ENCODE measurements around the gene GAD2. TPM values are rescaled to one million over a fixed set of nuclear protein-coding genes. Genes with fewer than 3 reads are reported as not detected.

Gene GAD2
- total RNA-seq, 3 donors from 2014 or later (not counting 1 experiment from before 2014, with no cell fraction given) = not detected

DNA sequence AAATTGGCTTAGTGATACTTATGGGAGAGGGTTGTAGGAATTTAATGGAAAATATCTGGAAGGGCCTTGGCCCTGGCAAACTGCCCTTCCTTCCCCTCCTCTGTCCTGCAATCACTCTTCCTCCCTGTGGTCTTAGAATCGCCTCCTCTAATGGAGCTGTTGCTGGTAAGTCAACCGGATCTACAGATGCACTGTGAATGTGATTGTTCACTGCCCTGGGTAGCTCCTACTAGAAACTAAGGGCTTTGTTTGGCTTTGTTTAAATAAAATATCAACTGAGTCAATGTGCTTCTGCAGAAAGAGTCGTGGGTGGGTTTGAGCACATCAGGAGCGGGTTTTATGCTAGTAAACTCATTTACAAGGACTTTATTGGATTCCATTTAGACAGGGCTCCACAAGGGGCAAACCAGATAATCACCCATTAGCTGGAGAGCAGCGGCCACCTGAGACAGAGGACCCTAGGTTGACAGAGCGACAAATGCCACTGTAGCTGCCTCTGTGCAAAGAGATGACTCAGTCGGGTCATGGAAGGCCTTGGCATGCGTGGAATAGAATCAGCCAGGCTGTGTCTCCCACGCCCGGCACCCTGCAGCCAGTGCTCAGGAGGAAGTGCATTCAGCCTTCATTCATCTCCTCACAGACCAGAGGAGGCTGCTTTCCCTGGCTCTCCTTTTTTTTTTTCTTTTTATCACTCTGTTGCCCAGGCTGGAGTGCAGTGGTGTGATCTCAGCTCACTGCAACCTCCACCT lies 97.9 kb downstream of the GAD2 start:
- Mint-ChIP-seq H3K36me3 (no peaks in the 10 kb centered on the region), H3K4me1 (no peaks in the 10 kb centered on the region), H3K27me3 (ENCODE audit: low read depth in 2 of 2) (peaks cover 16 to 49% of the 10 kb centered on the region in 2 donors), H3K9me3 (no peaks in the 10 kb centered on the region), H3K4me3 (no peak overlapping the region), H3K27ac (no peak overlapping the region)
- Histone ChIP-seq H3K27me3 (ENCODE audit: control insufficient read depth, insufficient read depth, low read length) (no peaks in the 10 kb centered on the region), H3K4me1 (ENCODE audit: control insufficient read depth, insufficient read depth, low read length) (no peaks in the 10 kb centered on the region), H3K27ac (ENCODE audit: low read length) (no peak overlapping the region), H3K36me3 (ENCODE audit: control insufficient read depth, insufficient read depth, low read length) (no peaks in the 10 kb centered on the region), H3K9me3 (ENCODE audit: control insufficient read depth, insufficient read depth, low read length) (no peaks in the 10 kb centered on the region), H3K4me3 (ENCODE audit: low read length) (no peak overlapping the region)
- TF ChIP-seq, protein P1, sequence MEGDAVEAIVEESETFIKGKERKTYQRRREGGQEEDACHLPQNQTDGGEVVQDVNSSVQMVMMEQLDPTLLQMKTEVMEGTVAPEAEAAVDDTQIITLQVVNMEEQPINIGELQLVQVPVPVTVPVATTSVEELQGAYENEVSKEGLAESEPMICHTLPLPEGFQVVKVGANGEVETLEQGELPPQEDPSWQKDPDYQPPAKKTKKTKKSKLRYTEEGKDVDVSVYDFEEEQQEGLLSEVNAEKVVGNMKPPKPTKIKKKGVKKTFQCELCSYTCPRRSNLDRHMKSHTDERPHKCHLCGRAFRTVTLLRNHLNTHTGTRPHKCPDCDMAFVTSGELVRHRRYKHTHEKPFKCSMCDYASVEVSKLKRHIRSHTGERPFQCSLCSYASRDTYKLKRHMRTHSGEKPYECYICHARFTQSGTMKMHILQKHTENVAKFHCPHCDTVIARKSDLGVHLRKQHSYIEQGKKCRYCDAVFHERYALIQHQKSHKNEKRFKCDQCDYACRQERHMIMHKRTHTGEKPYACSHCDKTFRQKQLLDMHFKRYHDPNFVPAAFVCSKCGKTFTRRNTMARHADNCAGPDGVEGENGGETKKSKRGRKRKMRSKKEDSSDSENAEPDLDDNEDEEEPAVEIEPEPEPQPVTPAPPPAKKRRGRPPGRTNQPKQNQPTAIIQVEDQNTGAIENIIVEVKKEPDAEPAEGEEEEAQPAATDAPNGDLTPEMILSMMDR (IDR thresholded peaks at IDR 0.05) = no peak
- WGBS (ENCODE audit: insufficient coverage) = 84% methylated on average over 10 of the region's 10 CpGs
- DNase-seq = no peak
- intact Hi-C loops (cut with micrococcal nuclease) = no loop called here
- no peak for ATAC-seq

DNA sequence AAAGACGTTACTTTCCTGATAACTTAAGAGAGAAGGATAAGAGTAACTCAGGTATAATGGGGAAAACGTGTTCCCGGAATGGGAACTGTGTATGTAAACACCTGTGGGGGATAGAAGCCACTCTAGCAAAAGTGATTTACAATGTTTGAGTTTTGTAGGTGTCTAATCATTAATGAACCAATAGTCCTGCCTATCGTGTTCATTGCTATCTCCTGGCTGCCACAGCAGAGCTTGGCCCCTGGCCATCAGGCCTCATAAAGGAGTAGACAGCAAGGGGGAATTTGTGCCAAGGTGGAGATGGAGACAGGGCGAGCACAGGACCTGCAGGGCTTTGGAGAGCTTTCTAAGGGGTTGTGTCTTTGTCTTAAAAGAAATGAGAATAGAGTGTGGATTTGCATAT lies 102.1 kb downstream of the GAD2 start:
- H3K36me3 ChIP-seq (ENCODE audit: control insufficient read depth, insufficient read depth, low read length) = no peaks in the 10 kb centered on the region
- intact Hi-C loops (cut with micrococcal nuclease) = no loop called here
- H3K36me3 Mint-ChIP-seq = no peaks in the 10 kb centered on the region
- H3K27ac Mint-ChIP-seq = no peak overlapping the region
- no peak overlapping the region for H3K4me3 ChIP-seq (ENCODE audit: low read length)
- TF ChIP-seq, protein P1 (IDR thresholded peaks at IDR 0.05) = no peak
- WGBS (ENCODE audit: insufficient coverage) = 84% methylated on average over 5 of the region's 5 CpGs
- no peaks in the 10 kb centered on the region for H3K9me3 ChIP-seq (ENCODE audit: control insufficient read depth, insufficient read depth, low read length)
- DNase-seq = no peak
- H3K4me1 ChIP-seq (ENCODE audit: control insufficient read depth, insufficient read depth, low read length) = no peaks in the 10 kb centered on the region
- H3K27me3 Mint-ChIP-seq (ENCODE audit: low read depth in 2 of 2) = peaks cover 23 to 50% of the 10 kb centered on the region in 2 donors
- ATAC-seq = no peak
- H3K27ac ChIP-seq (ENCODE audit: low read length) = no peak overlapping the region
- no peak overlapping the region for H3K4me3 Mint-ChIP-seq
- H3K9me3 Mint-ChIP-seq = no peaks in the 10 kb centered on the region
- H3K27me3 ChIP-seq (ENCODE audit: control insufficient read depth, insufficient read depth, low read length) = no peaks in the 10 kb centered on the region
- no peaks in the 10 kb centered on the region for H3K4me1 Mint-ChIP-seq

DNA sequence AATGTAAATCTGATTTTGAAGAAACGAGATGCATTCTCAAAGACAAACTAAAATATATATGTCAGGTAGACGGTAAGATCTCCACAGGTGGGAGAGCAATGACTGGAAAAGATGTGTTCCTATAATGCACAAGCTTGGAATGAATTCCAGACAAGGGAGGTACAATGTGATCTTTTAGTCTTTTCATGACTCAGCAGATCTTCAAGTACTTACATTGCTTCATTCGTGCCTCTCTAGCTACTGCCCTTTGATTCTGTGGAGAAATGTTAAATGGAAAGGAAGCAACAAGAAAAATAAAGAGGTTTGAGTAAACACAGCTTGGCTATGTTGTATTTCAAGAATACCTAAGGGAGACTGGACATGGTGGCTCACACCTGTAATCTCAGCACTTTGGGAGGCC lies 106.6 kb downstream of the GAD2 start:
- DNase-seq = no peak
- Mint-ChIP-seq H3K27me3 (ENCODE audit: low read depth in 2 of 2) (peaks cover 34 to 44% of the 10 kb centered on the region in 2 donors), H3K4me1 (no peaks in the 10 kb centered on the region), H3K27ac (no peak overlapping the region), H3K9me3 (no peaks in the 10 kb centered on the region), H3K4me3 (no peak overlapping the region), H3K36me3 (no peaks in the 10 kb centered on the region)
- WGBS (ENCODE audit: insufficient coverage) = 88% methylated on average over 2 of the region's 3 CpGs
- Histone ChIP-seq H3K4me3 (ENCODE audit: low read length) (no peak overlapping the region), H3K27ac (ENCODE audit: low read length) (no peak overlapping the region), H3K9me3 (ENCODE audit: control insufficient read depth, insufficient read depth, low read length) (no peaks in the 10 kb centered on the region), H3K36me3 (ENCODE audit: control insufficient read depth, insufficient read depth, low read length) (no peaks in the 10 kb centered on the region), H3K4me1 (ENCODE audit: control insufficient read depth, insufficient read depth, low read length) (no peaks in the 10 kb centered on the region), H3K27me3 (ENCODE audit: control insufficient read depth, insufficient read depth, low read length) (no peaks in the 10 kb centered on the region)
- intact Hi-C loops (cut with micrococcal nuclease) = no loop called here
- TF ChIP-seq, protein P1 (IDR thresholded peaks at IDR 0.05) = no peak
- no peak for ATAC-seq

- no peak overlapping the region for H3K4me3 ChIP-seq (ENCODE audit: low read length)
- WGBS (ENCODE audit: insufficient coverage) = 93% methylated on average over 3 of the region's 3 CpGs
- no peaks in the 10 kb centered on the region for H3K36me3 ChIP-seq (ENCODE audit: control insufficient read depth, insufficient read depth, low read length)
- Mint-ChIP-seq H3K9me3 (no peaks in the 10 kb centered on the region), H3K4me1 (peaks cover 0 to 4% of the 10 kb centered on the region in 2 donors), H3K4me3 (no peak overlapping the region), H3K27ac (no peak overlapping the region), H3K27me3 (ENCODE audit: low read depth in 2 of 2) (peaks cover 24 to 29% of the 10 kb centered on the region in 2 donors), H3K36me3 (no peaks in the 10 kb centered on the region)
- intact Hi-C loops (cut with micrococcal nuclease) = no loop called here
- H3K27me3 ChIP-seq (ENCODE audit: control insufficient read depth, insufficient read depth, low read length) = no peaks in the 10 kb centered on the region
- ATAC-seq = no peak
- H3K9me3 ChIP-seq (ENCODE audit: control insufficient read depth, insufficient read depth, low read length) = no peaks in the 10 kb centered on the region
- DNase-seq = no peak
- no peak overlapping the region for H3K27ac ChIP-seq (ENCODE audit: low read length)
- no peaks in the 10 kb centered on the region for H3K4me1 ChIP-seq (ENCODE audit: control insufficient read depth, insufficient read depth, low read length)
- TF ChIP-seq, protein P1 (IDR thresholded peaks at IDR 0.05) = no peak
These were observed 110.3 kb downstream of the GAD2 start for GRCh38 chr10:26326851-26327250.

Measured in natural killer cell (primary cell).